HEK293T (cell line): ENCODE results near the gene ARHGAP10.
"Not testable (repeated sequence)": the region's sequence is repeated elsewhere in the genome, so short reads cannot be mapped to it uniquely, and the experiment has no call there.

Experiments
- CTCF ChIA-PET: fragments of 350-600 bp; formaldehyde crosslinking; extraction: SDS; loops from one replicate; lab custom pipeline; 2021; ENCODE audit warnings: antibody characterized with exemption, inconsistent platforms; lab: Yijun Ruan, JAX
- POLR2A ChIA-PET: fragments of 350-600 bp; formaldehyde crosslinking; extraction: SDS; loops from one replicate; lab custom pipeline; 2020; ENCODE audit warnings: antibody characterized with exemption, inconsistent platforms; lab: Yijun Ruan, JAX
- DNase-seq: peaks from one replicate; pipeline ENCODE4 v3.0.0; 2012; ENCODE audit warnings: mixed read lengths; ENCODE audit errors: extremely low spot score
- ARNT ChIP-seq: fragments of 450-650 bp; IDR thresholded peaks from 2 replicates; pipeline ENCODE4 v1.6.1; 2017; ENCODE audit warnings: mild to moderate bottlenecking
- BHLHE40 ChIP-seq: fragments of 450-650 bp; IDR thresholded peaks from 2 replicates; pipeline ENCODE4 v1.6.1; 2016; ENCODE audit warnings: mild to moderate bottlenecking, moderate library complexity, borderline replicate concordance
- CTBP1 ChIP-seq: fragments of 450-650 bp; IDR thresholded peaks from 2 replicates; pipeline ENCODE4 v1.6.1; 2016; ENCODE audit warnings: borderline replicate concordance
- ELF4 ChIP-seq: fragments of 450-650 bp; IDR thresholded peaks from 2 replicates; pipeline ENCODE4 v1.6.1; 2017; ENCODE audit warnings: antibody characterized with exemption
- FOXA1 ChIP-seq: fragments of 450-650 bp; IDR thresholded peaks from 2 replicates; pipeline ENCODE4 v1.6.1; 2016; ENCODE audit warnings: mild to moderate bottlenecking
- FOXK2 ChIP-seq: fragments of 450-650 bp; IDR thresholded peaks from 2 replicates; pipeline ENCODE4 v1.6.1; 2016; ENCODE audit warnings: mild to moderate bottlenecking
- FOXM1 ChIP-seq: fragments of 450-650 bp; IDR thresholded peaks from 2 replicates; pipeline ENCODE4 v1.6.1; 2017; ENCODE audit warnings: mild to moderate bottlenecking, borderline replicate concordance
- HDGF ChIP-seq: fragments of 450-650 bp; IDR thresholded peaks from 2 replicates; pipeline ENCODE4 v1.6.1; 2017; ENCODE audit warnings: antibody characterized with exemption, borderline replicate concordance
- L3MBTL2 ChIP-seq: fragments of 450-650 bp; conservative IDR thresholded peaks from 2 replicates; pipeline ENCODE4 v1.6.1; 2016; ENCODE audit warnings: mild to moderate bottlenecking
- LEF1 ChIP-seq: fragments of 450-650 bp; IDR thresholded peaks from 2 replicates; pipeline ENCODE4 v1.6.1; 2017; ENCODE audit warnings: mild to moderate bottlenecking, borderline replicate concordance
- NFRKB ChIP-seq: fragments of 450-650 bp; IDR thresholded peaks from 2 replicates; pipeline ENCODE4 v1.6.1; 2016; ENCODE audit warnings: mild to moderate bottlenecking, moderate library complexity
- PKNOX1 ChIP-seq: fragments of 450-650 bp; IDR thresholded peaks from 2 replicates; pipeline ENCODE4 v1.6.1; 2016
- SP1 ChIP-seq: fragments of 450-650 bp; IDR thresholded peaks from 2 replicates; pipeline ENCODE4 v1.6.1; 2017
- SUZ12 ChIP-seq: fragments of 450-650 bp; IDR thresholded peaks from 2 replicates; pipeline ENCODE4 v1.6.1; 2016; ENCODE audit warnings: mild to moderate bottlenecking
- TARDBP ChIP-seq: fragments of 450-650 bp; IDR thresholded peaks from 2 replicates; pipeline ENCODE4 v1.6.1; 2016
- ZNF384 ChIP-seq: fragments of 450-650 bp; IDR thresholded peaks from 2 replicates; pipeline ENCODE4 v1.6.1; 2016

The ARHGAP10 gene

GRCh38 chr4:147874109-147874508 lies 142.2 kb downstream of the ARHGAP10 start:
- TF ChIP-seq NFRKB (no peak), CTBP1 (no peak), LEF1 (no peak), BHLHE40 (no peak), FOXK2 (no peak), PKNOX1 (no peak), HDGF (no peak), ZNF384 (no peak), ARNT (no peak), SP1 (no peak)
- ChIA-PET CTCF (interaction anchor here (1.9 kb wide), 1 partner anchor 7 kb away, joined by 14 read pairs; no protein-coding TSS in a partner anchor), POLR2A (no interaction called here)
- DNase-seq, result no peak

- POLR2A ChIA-PET, result interaction anchor here (1.1 kb wide), 1 partner anchor 260 kb away, joined by 3 read pairs; the partner anchor contains the start of gene TMEM184C
- no peak for DNase-seq
- CTCF ChIA-PET, result interaction anchor here (4.4 kb wide), 1 partner anchor 10 kb away, joined by 20 read pairs; no protein-coding TSS in a partner anchor
- no peak for TF ChIP-seq NFRKB
- no peak for TF ChIP-seq HDGF
- TF ChIP-seq LEF1, result no peak
Measured at GRCh38 chr4:147877308-147877771, 145.5 kb downstream of the ARHGAP10 start.

- POLR2A ChIA-PET, result no interaction called here
- CTCF ChIA-PET, result interaction anchor here (0.5 to 4.4 kb wide), 3 partner anchors 12 to 171 kb away, joined by 3 to 20 read pairs (median 4); no protein-coding TSS in a partner anchor
- no peak for DNase-seq
- TF ChIP-seq CTBP1 (no peak), HDGF (no peak), BHLHE40 (no peak), ARNT (no peak), LEF1 (no peak), L3MBTL2 (no peak), SP1 (no peak), TARDBP (no peak), FOXK2 (no peak), PKNOX1 (no peak), SUZ12 (no peak), FOXA1 (no peak), ELF4 (no peak), ZNF384 (no peak), NFRKB (no peak)
Measured at GRCh38 chr4:147879676-147880075, 147.8 kb downstream of the ARHGAP10 start.

GRCh38 chr4:147880511-147880910 lies 148.6 kb downstream of the ARHGAP10 start:
- TF ChIP-seq SUZ12, result no peak
- no peak for TF ChIP-seq HDGF
- no peak for TF ChIP-seq ZNF384
- TF ChIP-seq FOXA1, result no peak
- TF ChIP-seq L3MBTL2, result no peak
- CTCF ChIA-PET, result interaction anchor here (4.4 kb wide), 1 partner anchor 13 kb away, joined by 20 read pairs; no protein-coding TSS in a partner anchor
- no peak for DNase-seq
- POLR2A ChIA-PET, result interaction anchor here (1.1 kb wide), 1 partner anchor 8 kb away, joined by 3 read pairs; no protein-coding TSS in a partner anchor

GRCh38 chr4:147884536-147884935 lies 152.6 kb downstream of the ARHGAP10 start:
- DNase-seq, result no peak
- POLR2A ChIA-PET, result no interaction called here
- TF ChIP-seq NFRKB, result no peak
- TF ChIP-seq BHLHE40, result no peak
- no peak for TF ChIP-seq PKNOX1
- TF ChIP-seq ARNT, result no peak
- TF ChIP-seq SUZ12, result no peak
- no peak for TF ChIP-seq SP1
- TF ChIP-seq TARDBP, result no peak
- no peak for TF ChIP-seq CTBP1
- TF ChIP-seq HDGF, result no peak
- no peak for TF ChIP-seq LEF1
- no peak for TF ChIP-seq ZNF384
- TF ChIP-seq L3MBTL2, result no peak
- no peak for TF ChIP-seq FOXK2
- no peak for TF ChIP-seq FOXA1
- TF ChIP-seq ELF4, result no peak
- TF ChIP-seq FOXM1, result no peak
- CTCF ChIA-PET, result interaction anchor here (0.7 kb wide), 1 partner anchor 290 kb away, joined by 4 read pairs; no protein-coding TSS in a partner anchor

- CTCF ChIA-PET, result interaction anchor here (0.6 kb wide), 1 partner anchor 91 kb away, joined by 3 read pairs; no protein-coding TSS in a partner anchor
- POLR2A ChIA-PET, DNase-seq: not testable (repeated sequence)
Measured at GRCh38 chr4:147885216-147885615, 153.3 kb downstream of the ARHGAP10 start.
